Heart left ventricle (tissue), 16 donors: Measurements from ENCODE around the gene CASK. TPM values are rescaled to one million over a fixed set of nuclear protein-coding genes. Genes with fewer than 3 reads are reported as not detected.

Source experiments
- ATAC-seq, 4 donors: fragments of 200-7000 bp; cut with Tn5 transposase; one replicate each; pipeline ENCODE4 v1.9.1; 2020 to 2022; ENCODE audit warnings: moderate library complexity in 4 of 4, mild to moderate bottlenecking in 3 of 4, moderate number of reproducible peaks in 1 of 4
- DNase-seq, 5 donors: peaks; one replicate each; pipeline ENCODE4 v3.0.0-alpha.2; 2020
- H3K27ac ChIP-seq, 12 donors: fragments of 200-600 bp; sonication (generic) in 4 of 12; one replicate each; pipeline versions ENCODE4 v1.5.0 to v1.8.0; 2016 to 2022; ENCODE audit warnings: mild to moderate bottlenecking in 2 of 12
- H3K27me3 ChIP-seq, 9 donors: fragments of 200-600 bp; sonication (generic) in 2 of 9; one replicate each; pipeline versions ENCODE4 v1.5.1 to v1.8.0; 2016 to 2022; ENCODE audit warnings: mild to moderate bottlenecking in 3 of 9
- H3K36me3 ChIP-seq, 9 donors: fragments of 200-600 bp; sonication (generic) in 2 of 9; one replicate each; pipeline versions ENCODE4 v1.5.0 to v1.8.0; 2018 to 2022; ENCODE audit warnings: mild to moderate bottlenecking in 2 of 9
- H3K4me1 ChIP-seq, 12 donors: fragments of 200-600 bp; sonication (generic) in 4 of 12; one replicate each; pipeline versions ENCODE4 v1.5.0 to v1.8.0; 2016 to 2022; ENCODE audit warnings: mild to moderate bottlenecking in 3 of 12
- H3K4me3 ChIP-seq, 12 donors: fragments of 200-600 bp; sonication (generic) in 4 of 12; one replicate each; pipeline versions ENCODE4 v1.5.0 to v1.8.0; 2017 to 2022; ENCODE audit warnings: mild to moderate bottlenecking in 9 of 12, moderate library complexity in 4 of 12
- H3K9me3 ChIP-seq, 12 donors: fragments of 200-600 bp; sonication (generic) in 4 of 12; one replicate each; pipeline versions ENCODE4 v1.5.0 to v1.8.0; 2016 to 2022; ENCODE audit warnings: mild to moderate bottlenecking in 1 of 12
- POLR2A ChIP-seq, 2 donors: fragments of 450-650 bp; IDR thresholded peaks; one replicate each; pipeline ENCODE4 v1.6.1; 2017; ENCODE audit warnings: antibody characterized with exemption in 2 of 2, mild to moderate bottlenecking in 2 of 2, moderate library complexity in 2 of 2
- WGBS, 4 donors: extraction: QIAGEN DNeasy Blood & Tissue Kit in 2 of 4; methylation state at CpG; one replicate each; pipeline versions ENCODE4 v1.1.5 to v1.1.7; 2013 to 2018; 5-methylcytosine and 5-hydroxymethylcytosine counted together
- intact Hi-C, 10 donors: fragments of 100-400 bp; cut with DNase I; formaldehyde crosslinking; loops; one replicate each; pipeline versions ENCODE4 v1.11.1 to v1.14.2; 2022
- polyA plus RNA-seq, 2 donors: library from polyadenylated mRNA; stranded (reverse); fragments of 200-250 nt; gene quantifications; one replicate each; pipeline ENCODE4 v1.2.3, GENCODE V29; 2013
- total RNA-seq, 9 donors: library from RNA; depleted of rRNA in 2 of 9; stranded (reverse); fragments of >200 nt in 2 of 9; fragmentation: NEBNext Ultra II Directional in 3 of 9; extraction: Animal tissue kit (Norgen Biotek cat#: 25700) in 3 of 9; gene quantifications; one replicate each; pipeline versions ENCODE4 v1.1.0 to v1.2.4, GENCODE V29; 2016 to 2023
- TF ChIP-seq, protein P1 (sequence below), 12 donors: fragments of 200-600 bp; sonication (generic) in 4 of 12; IDR thresholded peaks; one replicate each; pipeline versions ENCODE4 v1.5.0 to v1.8.0; 2018 to 2022; ENCODE audit warnings: antibody characterized with exemption in 12 of 12, mild to moderate bottlenecking in 5 of 12
- donor health status: ischemic (EF 13 %, LVEDD 7.1; RV severe dilation, severe dysfunction).
- donor health status: healthy with polysubstance abuse.
- donor health status: DM: no; HTN: yes; CAD: no.
- donor health status: DM: no; HTN: no; CAD: no.
- donor health status: ischemic (EF 25% LVEDD 6.9; RV normal size, moderate dysfunction).
- donor health status: ischemic (EF 25% LVEDD 5.7; RV mildly dilated, moderate dysfunction).
- donor health status: healthy.
- donor health status: DM: yes; HTN: yes; CAD: no.
- donor health status: ischemic (EF 35%, LVEDD 5.7; RV mildly dilated, moderate dysfunction).
- donor health status: nonischemic (EF 11% LVEDD 7.7; RV severe dilation, severe dysfunction).
- donor health status: DM: yes; HTN: yes; CAD: no.
- donor health status: PGD.
- donor health status: ischemic (EF 29% LVEDD 5.4; RV normal size, mild dysfunction).
- donor health status: nonischemic (EF 23%, LVEDD 6.1; RV moderate dilation, normal function).

The CASK gene
- total and polyA plus RNA-seq, 11 donors: 2.9 to 25.6 (median 13.6) TPM

DNA sequence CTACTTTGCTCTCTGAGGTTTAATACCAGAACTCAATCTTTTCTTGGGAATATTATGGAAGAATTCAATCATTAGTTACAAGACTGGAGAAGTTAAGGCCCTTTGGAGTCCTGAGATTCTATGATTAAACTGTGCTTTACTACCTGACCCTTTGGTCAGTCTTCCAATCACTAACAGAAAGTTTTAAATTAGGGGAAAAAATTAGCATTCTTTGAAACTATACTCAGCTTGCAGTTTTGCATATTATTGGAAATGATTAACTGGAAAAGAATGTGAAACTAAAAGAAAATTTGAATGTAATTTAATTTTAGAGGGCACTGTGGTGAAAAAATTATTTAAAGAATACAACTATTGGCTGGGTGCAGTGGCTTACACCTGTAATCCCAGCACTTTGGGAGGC lies 253.2 kb downstream of the CASK start:
- Histone ChIP-seq H3K36me3 (peaks cover 0 to 3% (median 0%) of the 10 kb centered on the region in 9 donors), H3K27ac (no peak overlapping the region), H3K9me3 (no peaks in the 10 kb centered on the region), H3K4me3 (no peak overlapping the region), H3K27me3 (no peaks in the 10 kb centered on the region), H3K4me1 (peaks cover 0 to 18% (median 5%) of the 10 kb centered on the region in 12 donors)
- no peak for ATAC-seq
- DNase-seq: no peak
- TF ChIP-seq, protein P1, sequence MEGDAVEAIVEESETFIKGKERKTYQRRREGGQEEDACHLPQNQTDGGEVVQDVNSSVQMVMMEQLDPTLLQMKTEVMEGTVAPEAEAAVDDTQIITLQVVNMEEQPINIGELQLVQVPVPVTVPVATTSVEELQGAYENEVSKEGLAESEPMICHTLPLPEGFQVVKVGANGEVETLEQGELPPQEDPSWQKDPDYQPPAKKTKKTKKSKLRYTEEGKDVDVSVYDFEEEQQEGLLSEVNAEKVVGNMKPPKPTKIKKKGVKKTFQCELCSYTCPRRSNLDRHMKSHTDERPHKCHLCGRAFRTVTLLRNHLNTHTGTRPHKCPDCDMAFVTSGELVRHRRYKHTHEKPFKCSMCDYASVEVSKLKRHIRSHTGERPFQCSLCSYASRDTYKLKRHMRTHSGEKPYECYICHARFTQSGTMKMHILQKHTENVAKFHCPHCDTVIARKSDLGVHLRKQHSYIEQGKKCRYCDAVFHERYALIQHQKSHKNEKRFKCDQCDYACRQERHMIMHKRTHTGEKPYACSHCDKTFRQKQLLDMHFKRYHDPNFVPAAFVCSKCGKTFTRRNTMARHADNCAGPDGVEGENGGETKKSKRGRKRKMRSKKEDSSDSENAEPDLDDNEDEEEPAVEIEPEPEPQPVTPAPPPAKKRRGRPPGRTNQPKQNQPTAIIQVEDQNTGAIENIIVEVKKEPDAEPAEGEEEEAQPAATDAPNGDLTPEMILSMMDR (IDR thresholded peaks at IDR 0.05): no peak
- TF ChIP-seq POLR2A (IDR thresholded peaks at IDR 0.05): no peak
- intact Hi-C loops: no loop called here

DNA sequence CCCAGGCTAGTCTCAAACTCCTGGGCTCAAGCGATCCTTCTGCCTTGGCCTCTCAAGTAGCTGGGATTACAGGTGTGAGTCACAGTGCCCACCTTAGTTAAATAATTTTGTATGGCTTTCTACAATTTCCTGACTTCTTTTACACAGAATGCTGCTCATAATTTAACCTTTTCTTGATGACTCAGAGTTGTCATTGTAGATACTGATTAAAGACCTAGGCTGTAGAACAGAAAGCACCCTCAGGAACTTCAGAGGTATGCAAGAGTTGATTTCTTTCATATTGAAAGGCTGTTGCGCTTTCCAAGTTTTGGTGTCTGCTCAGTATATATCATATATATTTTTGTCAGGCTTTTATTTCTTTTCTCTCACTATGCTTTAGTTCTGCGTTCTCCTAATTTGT lies 255.7 kb downstream of the CASK start:
- DNase-seq (no peak), ATAC-seq (no peak)
- 85 to 99% (median 96%) methylated on average over 3 of the region's 3 CpGs for WGBS, 4 donors
- Histone ChIP-seq H3K9me3 (no peaks in the 10 kb centered on the region), H3K4me3 (no peak overlapping the region), H3K4me1 (peaks cover 0 to 26% (median 8%) of the 10 kb centered on the region in 12 donors), H3K36me3 (peaks cover 0 to 3% (median 0%) of the 10 kb centered on the region in 9 donors), H3K27me3 (no peaks in the 10 kb centered on the region), H3K27ac (no peak overlapping the region)
- intact Hi-C loops: no loop called here
- TF ChIP-seq POLR2A (IDR thresholded peaks at IDR 0.05): no peak
- TF ChIP-seq, protein P1 (IDR thresholded peaks at IDR 0.05): no peak

DNA sequence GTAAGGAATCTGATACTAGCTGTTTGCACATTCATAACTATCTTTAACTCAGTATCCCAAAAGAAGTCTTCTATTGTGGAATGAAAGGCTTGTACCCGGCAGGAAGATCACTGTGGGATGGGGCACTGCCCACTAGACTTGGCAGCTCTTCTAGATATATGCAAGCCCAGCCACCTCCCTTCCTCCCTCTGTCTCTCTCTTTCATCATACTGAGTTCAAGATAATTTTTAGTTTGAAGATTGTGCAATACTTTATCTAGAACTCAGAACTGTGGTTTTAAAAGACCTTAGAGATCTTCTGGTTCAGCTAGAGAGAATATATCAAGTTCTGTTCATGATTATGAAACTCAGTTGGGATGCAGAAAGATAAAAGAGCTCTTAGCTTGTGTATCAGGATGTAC lies 257.1 kb downstream of the CASK start:
- H3K27ac ChIP-seq: peak overlapping the region in 2 of 12 donors; percentile 19 to 38
- TF ChIP-seq POLR2A (IDR thresholded peaks at IDR 0.05): no peak
- TF ChIP-seq, protein P1 (IDR thresholded peaks at IDR 0.05): no peak

DNA sequence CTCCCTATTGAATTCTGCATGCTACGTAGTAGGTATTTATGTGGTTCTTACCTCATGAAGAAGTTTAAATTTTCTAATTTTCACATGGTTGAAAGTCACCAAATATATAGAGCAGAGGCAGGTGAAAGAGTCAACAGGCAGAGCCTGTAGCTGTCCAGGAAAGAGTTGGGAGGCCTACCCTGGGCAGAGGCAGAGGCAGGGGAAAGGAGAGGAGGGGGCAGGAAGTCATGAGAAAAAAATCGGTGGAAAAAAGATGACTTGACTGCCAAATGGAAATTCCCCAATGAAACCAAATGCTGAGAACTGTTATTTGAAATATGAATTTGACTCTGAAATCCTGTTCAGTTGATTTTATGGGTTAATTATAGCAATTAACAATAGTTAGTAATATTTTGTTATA lies 257.7 kb downstream of the CASK start:
- ATAC-seq (no peak), DNase-seq (no peak)
- no peaks in the 10 kb centered on the region for H3K27me3 ChIP-seq
- peak overlapping the region in 1 of 12 donors; percentile 38 for H3K27ac ChIP-seq
- no peak overlapping the region for H3K4me3 ChIP-seq
- peaks cover 0 to 26% (median 8%) of the 10 kb centered on the region in 12 donors for H3K4me1 ChIP-seq
- intact Hi-C loops: no loop called here
- WGBS, 4 donors: 55 to 68% (median 63%) methylated on average over 2 of the region's 2 CpGs
- H3K9me3 ChIP-seq: no peaks in the 10 kb centered on the region
- peaks cover 0 to 3% (median 0%) of the 10 kb centered on the region in 9 donors for H3K36me3 ChIP-seq
- TF ChIP-seq, protein P1 (IDR thresholded peaks at IDR 0.05): no peak
- TF ChIP-seq POLR2A (IDR thresholded peaks at IDR 0.05): no peak

More for the DNA sequence above, 257.1 kb downstream of the CASK start:
- peaks cover 0 to 26% (median 8%) of the 10 kb centered on the region in 12 donors for H3K4me1 ChIP-seq
- no peak for DNase-seq
- peak in 2 of 4 donors; percentile 39 to 63 for ATAC-seq
- intact Hi-C loops: no loop called here
- H3K9me3 ChIP-seq: no peaks in the 10 kb centered on the region
- no peaks in the 10 kb centered on the region for H3K27me3 ChIP-seq
- WGBS, 4 donors: 26 to 38% (median 33%) methylated on average over 1 of the region's 1 CpG
- H3K36me3 ChIP-seq: peaks cover 0 to 3% (median 0%) of the 10 kb centered on the region in 9 donors
- H3K4me3 ChIP-seq: no peak overlapping the region
